Measurements from ENCODE around the gene NR4A3. TPM values are rescaled to one million over a fixed set of nuclear protein-coding genes. Genes with fewer than 3 reads are reported as not detected.
A peak's percentile ranks its signal among the peaks of the same experiment; 100 is the strongest.

Gene NR4A3
- polyA plus RNA-seq, 1 experiment, result 0.14 TPM

- TF ChIP-seq CTCF (IDR thresholded peaks at IDR 0.05; ENCODE audit: low read depth, low read length), result no peak
- H3K9me3 ChIP-seq (ENCODE audit: control insufficient read depth, insufficient read depth, low read length), result no peaks in the 10 kb centered on the region; the same call in 1 of the 2 replicates
- peak within 1 kb of the TSS; percentile 92 for H3K4me3 ChIP-seq (ENCODE audit: low read depth, low read length)
- peak within 1 kb of the TSS; percentile 87 for H3K27ac ChIP-seq (ENCODE audit: low read depth, low read length)
- POLR2A ChIA-PET, result interaction anchor here (0.6 to 0.8 kb wide), 3 partner anchors 12 to 1028 kb away, joined by 3 to 8 read pairs (median 5); no protein-coding TSS in a partner anchor
- CTCF ChIA-PET, result interaction anchor here (0.6 to 1.6 kb wide), 5 partner anchors 9 to 412 kb away, joined by 3 read pairs; no protein-coding TSS in a partner anchor
- peaks cover 2% of the 10 kb centered on the region for H3K27me3 ChIP-seq (ENCODE audit: control insufficient read depth, insufficient read depth, low read length)
- peak; percentile 16 for DNase-seq (ENCODE audit: low read depth, low spot score)
These were observed 84.9 kb downstream of the NR4A3 start, which contains the start of gene STX17 for GRCh38 chr9:99906403-99907207. Gene STX17 (plus strand): TSS chr9:99906654. CDS start chr9:99915240, 8,586 bp downstream.

GRCh38 chr9:99907208-99907532 is 85.5 kb downstream of the NR4A3 start:
- no peak for DNase-seq (ENCODE audit: low read depth, low spot score)
- Histone ChIP-seq H3K27ac (ENCODE audit: low read depth, low read length) (peak overlapping the region; percentile 87), H3K27me3 (ENCODE audit: control insufficient read depth, insufficient read depth, low read length) (no peaks in the 10 kb centered on the region), H3K4me3 (ENCODE audit: low read depth, low read length) (peak overlapping the region; percentile 92), H3K9me3 (ENCODE audit: control insufficient read depth, insufficient read depth, low read length) (no peaks in the 10 kb centered on the region; the same call in 1 of the 2 replicates)
- CTCF ChIA-PET, result interaction anchor here (0.6 to 1.6 kb wide), 4 partner anchors 8 to 411 kb away, joined by 3 read pairs; no protein-coding TSS in a partner anchor
- POLR2A ChIA-PET, result interaction anchor here (0.6 to 0.8 kb wide), 3 partner anchors 12 to 1028 kb away, joined by 3 to 8 read pairs (median 5); no protein-coding TSS in a partner anchor
- TF ChIP-seq CTCF (IDR thresholded peaks at IDR 0.05; ENCODE audit: low read depth, low read length), result no peak

- CTCF ChIA-PET, result no interaction called here
- Histone ChIP-seq H3K4me3 (ENCODE audit: low read depth, low read length) (no peak overlapping the region), H3K27ac (ENCODE audit: low read depth, low read length) (no peak overlapping the region), H3K9me3 (ENCODE audit: control insufficient read depth, insufficient read depth, low read length) (no peaks in the 10 kb centered on the region; the same call in 1 of the 2 replicates), H3K27me3 (ENCODE audit: control insufficient read depth, insufficient read depth, low read length) (no peaks in the 10 kb centered on the region)
- no peak for TF ChIP-seq CTCF (IDR thresholded peaks at IDR 0.05; ENCODE audit: low read depth, low read length)
- POLR2A ChIA-PET, result no interaction called here
- DNase-seq (ENCODE audit: low read depth, low spot score), result no peak
These were observed 89.9 kb downstream of the NR4A3 start for GRCh38 chr9:99911600-99911999.

Other genes with a start within 250 kb of the NR4A3 start
- 11.9 and 16.7 TPM in 2 replicates for gene STX17, start 84.8 kb downstream of the NR4A3 start, polyA plus RNA-seq (2011; rRNA removed)